ENCODE measurements around the gene PRSS38. TPM values are rescaled to one million over a fixed set of nuclear protein-coding genes. Genes with fewer than 3 reads are reported as not detected.

PRSS38 gene
- total and polyA plus RNA-seq, 2 experiments from 2014 or later, result not detected

GRCh38 chr1:227883073-227883520 is 67.6 kb downstream of the PRSS38 start:
- no peak for DNase-seq (ENCODE audit: low spot score)
- Histone ChIP-seq H3K4me2 (no peak overlapping the region), H3K9me2 (ENCODE audit: insufficient read depth) (no peaks in the 10 kb centered on the region), H3K79me2 (replicated peaks; ENCODE audit: insufficient read depth) (no peaks in the 10 kb centered on the region), H3K36me3 (ENCODE audit: insufficient read depth) (no peaks in the 10 kb centered on the region), H3K27ac (ENCODE audit: low read depth) (no peak overlapping the region), H4K20me1 (replicated peaks; ENCODE audit: insufficient read depth) (no peaks in the 10 kb centered on the region), H3K4me3 (no peak overlapping the region), H3F3A (replicated peaks; ENCODE audit: low read depth) (no peaks in the 10 kb centered on the region), H2AFZ (no peak overlapping the region), H3K27me3 (ENCODE audit: insufficient read depth) (no peaks in the 10 kb centered on the region), H3K4me1 (ENCODE audit: insufficient read depth) (peaks cover 3% of the 10 kb centered on the region; the same call in 1 of the 2 replicates)
- Mint-ChIP-seq H3K4me1 (peaks cover 8% of the 10 kb centered on the region), H3K9me3 (no peaks in the 10 kb centered on the region), H3K27me3 (ENCODE audit: insufficient read depth, low read depth, poor library complexity) (peaks cover 10% of the 10 kb centered on the region), H3K4me3 (no peak overlapping the region), H3K27ac (no peak overlapping the region), H3K36me3 (ENCODE audit: low read depth) (peaks cover 2% of the 10 kb centered on the region; the same call in 1 of the 3 replicates)
- no peak for ATAC-seq
- no peak for TF ChIP-seq CTCF (conservative IDR thresholded peaks at IDR 0.05; ENCODE audit: low read depth in 2 of 2)
- TF ChIP-seq ZNF114 (CRISPR knock-in tag; IDR thresholded peaks at IDR 0.05), result no peak
- no peak for TF ChIP-seq POLR2AphosphoS5 (IDR thresholded peaks at IDR 0.05; ENCODE audit: low read depth)
- TF ChIP-seq ZNF331 (CRISPR knock-in tag; IDR thresholded peaks at IDR 0.05; ENCODE audit: low read depth), result no peak
- no peak for TF ChIP-seq JUNB (IDR thresholded peaks at IDR 0.05; ENCODE audit: unreplicated experiment)
- no peak for TF ChIP-seq STAT1 (IDR thresholded peaks at IDR 0.05; ENCODE audit: unreplicated experiment)
- TF ChIP-seq CREB1 (CRISPR knock-in tag; IDR thresholded peaks at IDR 0.05; ENCODE audit: low read depth), result no peak
- no peak for TF ChIP-seq ZNF462 (CRISPR knock-in tag; IDR thresholded peaks at IDR 0.05)
